MM.1S (cell line): ENCODE data around the gene PISD.

Source experiments
- DNase-seq: peaks from one replicate; pipeline ENCODE4 v3.0.0-alpha.2; 2015
- H2AFZ ChIP-seq: fragments of 300-600 bp; sonication (generic); 2 replicates; pipeline ENCODE4 v1.6.0; 2016; ENCODE audit warnings: antibody characterized with exemption, low read length
- H3F3A ChIP-seq: fragments of 300-600 bp; sonication (generic); 2 replicates; pipeline ENCODE4 v1.6.1; 2016; ENCODE audit warnings: mild to moderate bottlenecking, antibody characterized with exemption, low read length, moderate library complexity, mixed read lengths; ENCODE audit not compliant: insufficient read depth
- H3K27ac ChIP-seq: fragments of 300-600 bp; sonication (generic); 2 replicates; pipeline ENCODE4 v1.5.1; 2016; ENCODE audit warnings: mild to moderate bottlenecking, low read length
- H3K27me3 ChIP-seq: fragments of 300-600 bp; sonication (generic); replicated peaks from 2 replicates; pipeline ENCODE4 v1.6.0; 2016; ENCODE audit warnings: low read length; ENCODE audit not compliant: insufficient read depth
- H3K36me3 ChIP-seq: fragments of 300-600 bp; sonication (generic); replicated peaks from 2 replicates; pipeline ENCODE4 v1.6.1; 2016; ENCODE audit warnings: mild to moderate bottlenecking, low read length, mixed read lengths; ENCODE audit not compliant: insufficient read depth
- H3K4me1 ChIP-seq: fragments of 300-600 bp; sonication (generic); 2 replicates; pipeline ENCODE4 v1.6.1; 2016; ENCODE audit warnings: low read length, mixed read lengths
- H3K4me2 ChIP-seq: fragments of 300-600 bp; sonication (generic); 2 replicates; pipeline ENCODE4 v1.6.0; 2016; ENCODE audit warnings: low read depth, low read length
- H3K4me3 ChIP-seq: fragments of 300-600 bp; sonication (generic); 2 replicates; pipeline ENCODE4 v1.5.1; 2016; ENCODE audit warnings: low read length, mixed read lengths
- H3K79me2 ChIP-seq: fragments of 300-600 bp; sonication (generic); 2 replicates; pipeline ENCODE4 v1.6.1; 2016; ENCODE audit warnings: mixed run types, low read length, mixed read lengths
- H3K9ac ChIP-seq: fragments of 300-600 bp; sonication (generic); 2 replicates; pipeline ENCODE4 v1.6.1; 2016; ENCODE audit warnings: low read length, mixed read lengths
- H3K9me2 ChIP-seq: fragments of 300-600 bp; sonication (generic); replicated peaks from 2 replicates; pipeline ENCODE4 v1.6.1; 2016; ENCODE audit warnings: mild to moderate bottlenecking, low read length, mixed read lengths; ENCODE audit not compliant: insufficient read depth
- H3K9me3 ChIP-seq: fragments of 300-600 bp; sonication (generic); replicated peaks from 2 replicates; pipeline ENCODE4 v1.6.1; 2016; ENCODE audit warnings: mild to moderate bottlenecking, low read length, mixed read lengths; ENCODE audit not compliant: insufficient read depth
- H4K20me1 ChIP-seq: fragments of 300-600 bp; sonication (generic); 2 replicates; pipeline ENCODE4 v1.6.1; 2016; ENCODE audit warnings: mild to moderate bottlenecking, low read length, moderate library complexity, mixed read lengths; ENCODE audit not compliant: insufficient read depth
- CTCF ChIP-seq: fragments of 300-600 bp; sonication (generic); IDR thresholded peaks from 2 replicates; pipeline ENCODE4 v1.5.1; 2016; ENCODE audit warnings: antibody characterized with exemption, low read length, mixed read lengths
- EZH2 ChIP-seq: fragments of 300-600 bp; sonication (generic); optimal IDR thresholded peaks from 2 replicates; pipeline ENCODE3; 2017; ENCODE audit warnings: low read depth, mild to moderate bottlenecking, antibody characterized with exemption, low read length, mixed read lengths
- EZH2phosphoT487 ChIP-seq: fragments of 300-600 bp; sonication (generic); IDR thresholded peaks from 2 replicates; pipeline ENCODE4 v1.6.1; 2018; ENCODE audit warnings: antibody characterized with exemption, low read length

The PISD gene

GRCh38 chr22:31613286-31613903, 48.6 kb downstream of the PISD start:
- Histone ChIP-seq H3K4me2 (no peak overlapping the region), H3K9me2 (no peaks in the 10 kb centered on the region), H3F3A (0 out of 2 replicates have a peak, but pooled peaks cover 5% of the 10 kb centered on the region), H3K79me2 (no peaks in the 10 kb centered on the region), H3K9ac (no peak overlapping the region), H4K20me1 (no peaks in the 10 kb centered on the region), H3K9me3 (no peaks in the 10 kb centered on the region), H2AFZ (no peak overlapping the region), H3K36me3 (no peaks in the 10 kb centered on the region), H3K4me1 (peaks cover 19% of the 10 kb centered on the region), H3K27ac (no peak overlapping the region), H3K27me3 (no peaks in the 10 kb centered on the region), H3K4me3 (no peak overlapping the region)
- DNase-seq: no peak
- TF ChIP-seq EZH2 (no peak), CTCF (no peak), EZH2phosphoT487 (no peak)

- Histone ChIP-seq H3K4me2 (no peak overlapping the region), H3K36me3 (no peaks in the 10 kb centered on the region), H3K4me3 (no peak overlapping the region), H3K79me2 (no peaks in the 10 kb centered on the region), H3K27ac (no peak overlapping the region), H3F3A (0 out of 2 replicates have a peak, but pooled peaks cover 5% of the 10 kb centered on the region), H3K27me3 (no peaks in the 10 kb centered on the region), H2AFZ (no peak overlapping the region), H3K4me1 (peaks cover 19% of the 10 kb centered on the region), H3K9ac (no peak overlapping the region), H4K20me1 (no peaks in the 10 kb centered on the region), H3K9me2 (no peaks in the 10 kb centered on the region), H3K9me3 (no peaks in the 10 kb centered on the region)
- no peak for TF ChIP-seq CTCF
- no peak for TF ChIP-seq EZH2phosphoT487
- DNase-seq: no peak
Measured at GRCh38 chr22:31612891-31613285, 49.1 kb downstream of the PISD start.

- 0 out of 2 replicates have a peak, but pooled peaks cover 5% of the 10 kb centered on the region for H3F3A ChIP-seq
- no peak for TF ChIP-seq CTCF
- TF ChIP-seq EZH2phosphoT487: no peak
- TF ChIP-seq EZH2: no peak
- no peaks in the 10 kb centered on the region for H3K9me3 ChIP-seq
- H2AFZ ChIP-seq: no peak overlapping the region
- H3K4me1 ChIP-seq: peaks cover 10% of the 10 kb centered on the region
- no peak overlapping the region for H3K9ac ChIP-seq
- H3K4me2 ChIP-seq: no peak overlapping the region
- H3K9me2 ChIP-seq: no peaks in the 10 kb centered on the region
- no peaks in the 10 kb centered on the region for H4K20me1 ChIP-seq
- H3K27ac ChIP-seq: no peak overlapping the region
- no peak overlapping the region for H3K4me3 ChIP-seq
- no peaks in the 10 kb centered on the region for H3K27me3 ChIP-seq
- H3K79me2 ChIP-seq: no peaks in the 10 kb centered on the region
- no peaks in the 10 kb centered on the region for H3K36me3 ChIP-seq
- no peak for DNase-seq
Measured at GRCh38 chr22:31611061-31611760, 50.8 kb downstream of the PISD start.
